Inferior parietal cortex (tissue), 1 donor: Measurements from ENCODE around the gene RETN.

Experiments used
- DNase-seq: peaks from one replicate; pipeline ENCODE4 v3.0.0-alpha.2; 2016; ENCODE audit errors: extremely low spot score

Gene RETN

DNA sequence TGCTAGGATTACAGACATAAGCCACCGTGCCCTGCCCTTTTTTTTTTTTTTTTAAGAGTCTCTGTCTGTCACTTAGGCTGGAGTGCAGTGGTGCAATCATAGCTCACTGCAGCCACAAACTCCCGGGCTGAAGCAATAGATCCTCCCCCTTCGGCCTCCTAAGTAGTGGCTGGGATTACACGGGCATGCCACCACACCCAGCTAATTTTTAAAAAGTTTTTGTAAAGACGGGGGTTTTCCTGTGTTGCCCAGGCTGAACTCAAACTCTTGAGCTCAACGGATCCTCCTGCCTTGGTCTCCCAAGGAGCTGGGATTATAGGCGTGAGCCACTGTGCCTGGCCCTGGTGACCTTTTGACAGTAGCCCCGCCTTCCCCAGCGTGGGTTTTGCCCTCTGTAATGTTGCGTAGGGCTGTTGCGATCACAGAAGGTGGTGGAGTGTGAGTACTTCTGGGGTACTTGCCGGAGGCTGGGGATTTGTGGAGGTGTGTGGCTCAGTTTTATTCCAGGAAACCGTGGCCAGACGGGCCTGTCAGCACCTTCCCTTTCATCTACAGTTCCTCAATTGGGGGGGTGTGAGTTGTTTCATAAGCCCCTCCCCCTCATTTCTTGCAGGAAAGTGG, 11.6 kb upstream of the RETN start:
- DNase-seq: no peak

DNA sequence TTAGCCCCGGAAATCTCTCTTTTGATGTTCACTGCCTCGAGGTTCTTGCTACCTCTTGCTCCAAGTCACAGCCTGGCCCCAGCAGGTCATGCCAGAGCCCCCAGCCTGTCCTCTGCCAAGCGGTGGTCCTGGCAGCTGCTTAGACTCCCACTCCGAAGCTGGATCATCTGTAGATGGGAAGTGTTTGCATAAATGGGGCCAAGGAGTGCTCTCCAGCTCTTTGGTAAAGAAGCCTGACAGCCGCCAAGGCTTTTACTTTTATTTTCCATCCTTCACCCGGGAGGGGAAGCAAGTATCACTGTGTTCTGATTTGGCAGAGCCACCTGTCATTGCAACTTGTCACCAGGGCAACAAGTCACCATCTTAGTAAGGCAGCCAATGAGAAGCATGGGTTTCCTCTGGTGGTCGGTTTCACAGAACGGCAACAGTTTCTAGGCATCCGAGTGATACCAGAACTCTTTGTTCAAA, 10.6 kb upstream of the RETN start:
- DNase-seq: peak; percentile 53

DNA sequence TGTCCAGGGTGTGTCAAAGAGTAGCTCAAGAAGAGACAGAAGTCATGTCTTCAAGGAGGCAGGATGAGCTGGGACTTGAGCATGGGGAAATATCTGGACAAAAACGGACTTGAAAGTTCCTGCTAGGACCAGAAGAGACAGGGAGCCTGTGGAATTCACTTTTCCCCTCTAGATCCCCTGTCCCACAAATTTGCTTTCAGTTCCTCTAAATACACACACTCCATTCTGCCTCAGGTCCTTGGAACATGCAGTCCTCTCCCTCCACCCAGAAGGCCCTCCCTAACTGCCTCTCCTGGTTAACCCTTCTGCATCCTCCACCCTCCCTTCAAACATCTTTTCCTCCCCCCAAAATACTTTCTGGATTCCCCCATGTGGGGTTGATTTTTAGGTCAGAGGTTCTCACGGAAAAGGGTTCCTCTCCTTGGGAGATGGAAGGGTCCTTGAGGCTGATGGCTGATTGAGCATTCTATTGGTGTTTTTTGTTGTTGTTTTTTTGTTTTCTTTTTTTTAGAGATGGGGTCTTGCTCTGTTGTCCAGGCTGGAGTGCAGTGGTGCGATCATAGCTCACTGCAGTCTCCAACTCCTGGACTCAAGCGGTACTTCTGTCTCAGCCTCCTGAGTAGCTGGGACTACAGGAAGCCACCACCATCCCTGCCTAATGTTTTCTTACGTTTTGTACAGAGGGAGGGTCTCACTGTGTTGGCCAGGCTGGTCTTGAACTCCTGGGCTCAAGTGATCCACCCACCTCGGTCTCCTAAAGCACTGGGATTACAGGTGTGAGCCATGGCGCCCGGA, 6.9 kb upstream of the RETN start:
- DNase-seq: no peak

DNA sequence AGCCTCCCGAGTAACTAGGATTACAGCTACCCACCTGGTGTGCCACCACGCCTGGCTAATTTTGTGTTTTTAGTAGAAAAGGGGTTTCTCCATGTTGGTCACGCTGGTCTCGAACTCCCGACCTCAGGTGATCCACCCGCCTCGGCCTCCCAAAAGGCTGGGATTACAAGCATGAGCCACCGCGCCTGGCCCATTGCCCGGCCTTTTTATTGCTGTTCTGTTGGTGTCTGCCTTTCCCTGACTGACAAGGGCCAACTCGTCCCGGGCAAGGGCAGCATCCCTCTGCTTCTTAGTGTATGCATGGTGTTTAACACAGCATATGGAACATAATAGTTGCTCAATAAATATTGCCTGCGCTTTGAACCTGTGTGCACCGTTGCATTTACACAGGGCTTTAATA, 6.2 kb upstream of the RETN start:
- DNase-seq: no peak

DNA sequence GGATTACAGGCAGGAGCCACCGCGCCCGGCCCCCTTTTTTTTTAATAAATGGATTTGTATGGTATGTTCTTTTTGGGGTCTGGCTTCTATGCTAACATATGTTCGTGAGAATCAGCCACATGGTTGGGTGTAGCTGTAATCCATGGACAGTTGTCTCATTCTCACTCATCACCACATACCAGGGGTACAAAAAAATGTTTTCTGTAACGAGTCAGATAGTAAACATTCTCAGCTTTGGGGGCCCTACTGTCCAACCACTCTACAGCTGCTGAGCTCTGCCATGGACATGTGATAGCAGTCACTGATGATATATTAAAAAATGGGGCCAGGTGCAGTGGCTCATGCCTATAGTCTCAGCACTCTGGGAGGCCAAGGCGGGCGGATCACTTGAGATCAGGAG, 5.1 kb upstream of the RETN start:
- DNase-seq: no peak

DNA sequence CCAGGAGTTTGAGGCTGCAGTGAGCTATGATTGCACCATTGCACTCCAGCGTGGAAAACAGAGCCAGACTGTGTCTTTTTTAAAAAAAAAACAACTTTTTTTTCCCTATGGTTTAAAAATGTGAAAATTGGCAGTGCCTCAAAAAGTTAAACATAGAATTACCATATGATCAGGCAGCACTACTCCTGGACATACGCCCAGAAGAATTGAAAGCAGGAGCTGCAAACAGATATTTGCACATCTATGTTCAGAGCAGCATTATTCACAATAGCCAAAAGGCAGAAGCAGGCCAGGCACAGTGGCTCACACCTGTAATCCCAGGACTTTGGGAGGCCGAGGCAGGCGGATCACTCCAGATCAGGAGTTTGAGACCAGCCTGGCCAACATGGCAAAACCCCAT, 3.8 kb upstream of the RETN start:
- DNase-seq: peak; percentile 68

DNA sequence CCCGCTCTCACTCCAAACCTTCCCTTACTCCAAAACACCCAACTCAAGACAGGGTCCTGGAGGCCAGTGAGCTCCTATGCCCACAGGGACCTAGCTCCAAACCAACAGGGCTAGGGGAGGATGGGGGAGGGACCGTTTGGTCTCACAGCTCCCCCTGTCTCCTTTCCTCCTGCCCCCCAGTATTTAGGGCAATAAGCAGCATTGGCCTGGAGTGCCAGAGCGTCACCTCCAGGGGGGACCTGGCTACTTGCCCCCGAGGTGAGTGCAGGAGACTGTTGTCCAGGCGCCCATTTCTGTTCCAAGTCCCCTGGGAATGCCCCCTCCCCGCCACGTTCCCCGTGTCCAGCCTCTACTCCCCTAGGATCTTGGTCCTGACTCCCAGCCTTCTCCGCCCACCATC, 792 bp downstream of the RETN start:
- no peak for DNase-seq

DNA sequence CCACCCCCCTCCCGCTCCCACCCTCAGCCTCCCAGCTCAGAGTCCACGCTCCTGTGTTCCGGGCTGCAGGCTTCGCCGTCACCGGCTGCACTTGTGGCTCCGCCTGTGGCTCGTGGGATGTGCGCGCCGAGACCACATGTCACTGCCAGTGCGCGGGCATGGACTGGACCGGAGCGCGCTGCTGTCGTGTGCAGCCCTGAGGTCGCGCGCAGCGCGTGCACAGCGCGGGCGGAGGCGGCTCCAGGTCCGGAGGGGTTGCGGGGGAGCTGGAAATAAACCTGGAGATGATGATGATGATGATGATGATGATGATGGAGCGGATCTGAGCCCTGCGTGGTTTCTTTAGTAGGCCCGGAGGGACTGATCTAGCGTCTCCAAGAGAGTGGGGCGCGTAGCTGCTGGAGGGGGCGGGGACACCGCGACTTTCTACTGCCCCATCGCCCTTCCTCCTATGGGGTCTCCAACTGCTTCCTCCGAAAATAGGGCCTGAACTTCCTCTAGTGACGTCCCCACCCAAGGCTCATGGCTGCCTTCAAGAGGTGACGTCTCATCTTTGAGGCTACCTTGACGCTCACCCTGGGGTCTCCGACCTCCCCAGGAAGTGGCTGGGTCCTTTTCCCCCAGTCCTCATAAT, 1.4 kb downstream of the RETN start:
- peak; percentile 17 for DNase-seq

DNA sequence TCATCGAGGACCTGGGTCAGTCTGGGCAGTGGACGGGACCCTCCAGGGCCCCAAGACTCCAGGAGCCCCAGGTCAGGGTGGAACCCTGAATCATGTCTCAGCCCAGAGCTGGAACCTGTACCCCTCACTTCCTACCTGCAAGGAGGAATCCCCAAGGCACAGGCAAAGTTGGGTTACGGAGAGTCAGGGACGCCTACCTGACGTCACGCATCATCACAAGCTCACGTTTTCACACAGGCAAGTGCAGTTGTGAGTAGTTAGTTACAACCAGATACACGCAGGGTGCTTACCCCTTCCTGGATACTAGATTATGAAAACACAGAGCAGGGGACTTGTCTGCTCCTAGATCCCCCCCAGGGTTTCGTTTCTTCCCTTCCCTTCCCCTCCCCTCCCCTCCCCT, 1.9 kb downstream of the RETN start:
- DNase-seq: no peak

DNA sequence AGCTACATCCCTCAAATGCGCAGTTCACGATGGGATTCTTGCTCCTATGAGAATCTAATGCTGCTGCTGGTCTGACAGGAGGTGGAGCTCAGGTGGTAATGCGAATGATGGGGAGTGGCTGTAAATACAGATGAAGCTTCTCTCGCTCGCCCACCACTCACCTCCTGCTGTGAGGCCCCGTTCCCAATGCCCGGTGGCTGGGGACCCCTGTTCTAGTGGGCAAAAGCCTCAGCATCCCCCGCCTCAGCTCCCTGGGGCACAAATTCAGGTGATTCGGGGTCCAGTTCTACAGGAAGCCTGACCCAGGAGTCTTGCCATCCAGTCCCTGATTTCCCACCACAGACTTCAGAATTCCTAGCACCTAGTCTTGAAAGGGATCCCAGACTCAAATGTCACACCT, 3.7 kb downstream of the RETN start:
- DNase-seq: no peak

DNA sequence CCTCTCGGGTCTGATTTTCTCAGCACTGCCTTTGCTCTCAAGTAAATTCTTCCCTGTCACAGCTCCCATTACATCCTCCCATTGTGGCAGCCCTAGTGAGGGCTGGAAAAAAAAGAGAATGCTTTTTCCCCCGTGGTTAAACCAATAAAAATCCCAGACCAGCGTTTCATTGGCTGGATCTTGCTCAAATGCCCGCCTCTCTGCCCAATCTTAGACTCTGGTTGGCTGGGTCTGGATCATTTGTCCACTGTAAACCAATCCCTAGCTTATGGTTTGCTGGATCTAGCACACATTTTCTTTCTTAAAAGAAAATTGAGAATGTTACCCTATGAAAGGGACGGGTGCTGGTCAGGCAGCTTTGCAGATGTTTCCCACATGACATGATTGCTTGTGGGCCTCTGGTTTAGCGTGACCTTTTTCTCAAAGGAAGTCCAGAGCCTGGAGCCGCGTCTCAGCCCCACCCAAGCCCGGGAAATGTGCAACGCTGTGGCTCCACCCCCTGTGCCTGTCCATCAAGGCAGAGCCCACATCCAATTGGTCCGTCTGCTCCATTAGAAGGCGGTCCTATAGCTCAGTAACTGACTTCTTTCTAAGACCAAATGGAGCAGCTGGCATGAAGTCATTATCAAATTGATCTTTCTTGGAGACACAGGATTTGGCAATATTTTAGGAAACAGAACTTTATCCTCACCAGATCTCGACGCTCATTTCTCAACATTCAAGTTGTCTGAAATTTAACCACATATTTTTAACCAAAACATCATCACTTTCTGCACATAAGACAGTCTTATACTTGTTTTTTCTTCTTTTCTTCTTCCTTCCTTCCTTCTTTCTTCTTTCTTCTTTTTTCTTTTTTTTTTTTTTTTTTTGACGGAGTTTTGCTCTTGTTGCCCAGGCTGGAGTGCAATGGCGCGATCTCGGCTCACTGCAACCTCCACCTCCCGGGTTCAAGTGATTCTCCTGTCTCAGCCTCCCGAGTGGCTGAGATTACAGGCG, 5.5 kb downstream of the RETN start:
- DNase-seq: peak; percentile 35

DNA sequence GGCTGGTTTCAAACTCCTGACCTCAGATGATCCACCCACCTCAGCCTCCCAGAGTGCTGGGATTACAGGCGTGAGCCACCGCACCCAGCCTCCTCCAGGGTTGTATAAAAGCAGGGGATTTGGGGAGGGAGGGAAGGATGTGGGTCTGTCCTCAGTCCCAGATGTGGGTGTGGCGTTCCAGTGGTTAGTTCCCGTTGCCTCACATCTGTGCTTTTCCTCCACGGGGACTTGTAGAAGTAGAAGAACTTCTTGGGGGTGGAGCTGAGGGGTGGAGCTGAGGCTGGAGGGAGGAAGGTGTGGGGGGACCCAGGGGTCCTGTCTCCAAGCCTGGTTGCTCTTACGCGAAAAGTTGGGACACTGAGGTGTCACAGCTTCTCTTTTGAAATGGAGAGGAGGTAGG, 7.5 kb downstream of the RETN start:
- DNase-seq: no peak

DNA sequence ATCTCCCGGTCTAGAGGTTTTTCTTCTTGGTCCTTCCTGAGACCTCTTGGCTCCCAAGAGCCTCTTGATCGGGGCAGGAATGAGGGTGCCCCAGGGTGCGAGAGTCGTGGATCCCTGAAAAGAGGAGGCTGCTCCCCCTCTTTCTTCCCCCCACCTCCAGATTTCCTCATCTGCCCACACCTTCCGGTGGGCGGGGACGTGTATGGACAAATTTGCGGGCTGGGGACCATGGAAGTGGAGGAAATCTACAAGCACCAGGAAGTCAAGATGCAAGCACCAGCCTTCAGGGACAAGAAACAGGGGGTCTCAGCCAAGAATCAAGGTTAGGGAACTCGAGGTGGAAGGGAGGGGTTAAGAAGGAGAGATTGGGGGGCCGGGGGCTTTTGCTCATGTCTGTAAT, 8.0 kb downstream of the RETN start, which contains the start of gene MCEMP1:
MCEMP1 (plus strand) TSS at position 237 of the 400 bp plus-strand sequence; CDS start at position 268, 31 bp downstream.
- DNase-seq: no peak

DNA sequence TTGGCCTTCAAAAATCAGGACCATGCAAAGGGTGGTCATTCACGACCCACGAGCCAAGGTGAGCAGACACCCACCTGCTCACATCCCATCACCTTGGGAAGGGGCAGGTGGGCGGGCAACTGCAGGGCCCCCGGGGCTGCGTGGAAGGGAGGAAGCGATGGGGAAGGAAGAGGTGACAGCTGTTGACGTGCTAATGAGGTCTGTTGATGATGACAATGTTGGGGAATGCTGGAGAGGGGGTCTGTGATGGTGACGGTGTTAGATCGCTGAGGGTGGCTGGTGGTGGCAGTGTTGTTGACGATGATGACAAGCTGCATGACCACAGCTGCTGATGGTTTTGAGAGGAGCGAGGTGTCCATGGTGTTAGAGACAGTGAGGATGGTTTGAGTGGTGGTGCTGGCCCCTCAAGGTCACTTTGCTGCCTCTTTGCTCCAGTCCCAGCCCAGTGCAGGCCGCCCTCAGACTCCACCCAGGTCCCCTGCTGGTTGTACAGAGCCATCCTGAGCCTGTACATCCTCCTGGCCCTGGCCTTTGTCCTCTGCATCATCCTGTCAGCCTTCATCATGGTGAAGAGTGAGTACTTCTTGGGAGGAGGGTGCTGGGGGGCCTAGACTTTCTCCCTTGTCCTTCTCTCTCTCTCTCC, 8.9 kb downstream of the RETN start:
- DNase-seq: no peak

DNA sequence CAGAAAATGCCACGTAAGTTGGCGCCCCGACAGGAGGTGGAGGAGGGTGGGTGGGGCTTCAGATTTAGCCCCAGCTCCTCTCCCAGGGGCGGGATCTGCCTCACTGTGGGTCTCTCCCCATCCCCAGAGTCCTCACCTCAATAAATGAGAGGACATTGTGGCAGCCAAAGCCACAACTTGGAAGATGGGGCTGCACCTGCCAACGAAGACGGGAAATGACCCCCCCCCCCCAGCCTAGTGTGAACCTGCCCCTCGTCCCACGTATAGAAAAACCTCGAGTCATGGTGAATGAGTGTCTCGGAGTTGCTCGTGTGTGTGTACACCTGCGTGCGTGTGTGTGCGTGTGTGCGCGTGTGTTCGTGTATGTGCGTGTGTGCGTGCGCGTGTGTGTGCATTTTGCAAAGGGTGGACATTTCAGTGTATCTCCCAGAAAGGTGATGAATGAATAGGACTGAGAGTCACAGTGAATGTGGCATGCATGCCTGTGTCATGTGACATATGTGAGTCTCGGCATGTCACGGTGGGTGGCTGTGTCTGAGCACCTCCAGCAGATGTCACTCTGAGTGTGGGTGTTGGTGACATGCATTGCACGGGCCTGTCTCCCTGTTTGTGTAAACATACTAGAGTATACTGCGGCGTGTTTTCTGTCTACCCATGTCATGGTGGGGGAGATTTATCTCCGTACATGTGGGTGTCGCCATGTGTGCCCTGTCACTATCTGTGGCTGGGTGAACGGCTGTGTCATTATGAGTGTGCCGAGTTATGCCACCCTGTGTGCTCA, 10.3 kb downstream of the RETN start:
- no peak for DNase-seq

DNA sequence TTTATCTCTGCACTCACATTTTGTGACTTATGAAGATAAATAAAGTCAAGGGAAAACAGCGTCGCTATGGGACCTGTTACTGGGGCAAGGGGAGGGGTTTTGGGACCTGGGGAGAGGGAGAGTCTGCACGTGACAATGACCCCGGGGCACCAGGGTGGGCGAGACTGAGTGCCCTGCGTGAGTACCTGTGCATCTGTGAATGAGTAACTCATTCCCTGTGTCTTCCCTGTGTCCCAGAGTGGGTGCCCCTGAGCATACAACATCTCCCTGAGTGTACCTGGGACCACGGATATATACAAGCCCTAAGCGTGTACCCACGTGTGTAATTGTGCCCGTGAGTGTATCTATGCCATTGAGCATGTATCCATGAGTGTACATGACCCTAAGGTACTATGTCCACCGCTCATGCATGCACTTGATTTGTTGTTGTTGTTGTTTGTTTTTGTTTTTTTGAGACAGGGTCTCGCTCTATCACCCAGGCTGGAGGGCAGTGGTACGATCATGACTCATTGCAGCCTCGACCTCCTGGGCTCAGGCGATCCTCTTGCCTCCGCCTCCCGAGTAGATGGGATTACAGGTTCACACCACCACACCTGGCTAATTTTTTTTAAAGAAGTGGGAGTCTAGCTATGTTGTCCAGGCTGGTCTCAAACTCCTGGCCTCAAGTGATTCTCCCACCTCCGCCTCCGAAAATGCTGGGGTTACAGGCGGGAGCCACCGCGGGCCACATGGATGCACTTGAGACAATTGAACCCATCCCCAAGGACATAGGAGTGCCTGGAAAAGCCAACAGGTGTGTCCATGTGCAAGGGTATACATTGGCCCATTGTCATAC, 11.1 kb downstream of the RETN start:
- DNase-seq: no peak

DNA sequence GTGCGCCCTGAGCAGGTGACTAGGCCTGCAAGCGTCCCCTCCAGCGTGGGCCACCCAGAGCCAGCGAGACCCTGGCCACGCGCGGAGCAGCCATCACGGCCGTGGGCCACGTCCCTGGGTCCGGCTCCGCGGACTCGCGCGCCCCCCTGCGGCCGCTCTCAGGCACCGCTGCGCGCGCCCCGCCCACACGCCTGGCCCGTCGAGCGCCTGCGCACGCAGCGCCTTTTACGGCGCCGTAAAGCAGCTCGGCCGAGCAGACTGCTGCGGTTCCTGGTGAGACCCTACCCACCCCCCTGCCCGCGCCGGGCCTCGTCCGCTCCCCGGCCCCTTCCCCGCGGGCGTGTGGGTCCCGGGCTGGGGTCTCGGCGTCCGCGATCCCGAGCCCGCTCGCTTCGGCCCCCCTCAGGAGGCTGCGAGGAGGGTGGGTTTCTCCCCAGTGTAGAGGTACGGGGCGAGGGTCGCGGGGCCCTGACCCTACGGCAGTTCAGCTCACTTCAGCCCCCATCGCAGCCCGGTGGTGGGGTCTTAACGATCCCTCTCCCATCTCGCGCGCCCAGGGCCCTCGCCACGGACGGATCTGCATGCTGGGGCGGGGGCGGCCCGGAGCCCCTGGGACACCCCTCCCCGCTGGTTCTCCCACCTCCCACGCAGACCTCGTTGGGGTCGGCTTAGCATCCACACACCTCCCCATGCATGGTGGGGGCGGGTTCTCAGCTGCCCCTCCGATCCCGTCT, 11.9 kb downstream of the RETN start, which contains the start of gene TRAPPC5:
TRAPPC5 (plus strand) TSS at position 228 of the 734 bp plus-strand sequence. CDS start 1,421 bp downstream, outside the sequence.
- peak; percentile 81 for DNase-seq

DNA sequence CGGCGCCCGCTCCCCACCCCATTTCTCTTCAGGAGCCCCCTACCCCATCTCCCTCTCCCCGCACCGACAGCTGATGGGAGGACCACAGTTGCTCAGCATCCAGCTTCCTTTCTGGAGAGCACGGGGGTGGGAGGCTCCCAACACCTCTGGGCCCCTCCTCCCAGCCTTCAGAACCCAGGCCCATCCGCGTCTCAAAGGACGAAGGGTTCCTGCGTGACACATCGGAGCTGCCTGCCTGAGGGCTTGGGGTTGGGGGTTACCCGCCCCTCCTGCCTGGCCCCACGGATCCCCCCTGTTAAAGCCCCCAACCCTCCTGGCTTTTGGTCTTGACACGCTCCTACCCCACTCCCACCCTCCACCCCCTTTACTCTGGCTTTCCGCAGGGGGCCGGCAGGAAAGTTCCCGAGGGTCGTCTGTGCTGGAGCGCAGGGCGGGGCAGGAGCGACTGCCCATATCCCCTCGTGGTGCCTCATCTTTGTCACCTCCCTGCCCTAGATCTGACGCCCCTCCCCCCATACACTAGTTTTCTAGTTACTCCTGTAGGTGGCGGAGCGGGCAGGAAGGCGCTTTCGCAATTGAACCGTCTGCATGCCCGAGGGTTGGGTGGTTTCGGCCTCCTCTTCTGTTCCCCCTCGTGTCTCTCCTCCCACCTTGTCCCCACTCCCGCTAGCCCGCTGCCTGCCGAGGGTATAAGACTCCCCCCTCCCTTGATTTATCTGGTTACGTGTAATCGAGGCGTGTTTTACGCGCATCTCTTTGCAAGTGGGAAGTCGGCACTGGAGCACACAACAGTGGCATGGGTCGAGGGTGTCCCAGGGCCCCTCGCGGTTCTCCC, 12.7 kb downstream of the RETN start:
- peak; percentile 43 for DNase-seq
